GM19351 (cell line): Measurements from ENCODE around the gene IDH3B.
"Not testable (repeated sequence)": the region's sequence is repeated elsewhere in the genome, so short reads cannot be mapped to it uniquely, and the experiment has no call there.

ENCODE experiments used
- ATAC-seq: cut with Tn5 transposase; IDR thresholded peaks from one replicate; pipeline ENCODE4 v1.9.1; 2021; ENCODE audit warnings: mild to moderate bottlenecking, moderate library complexity; ENCODE audit not compliant: unreplicated experiment

IDH3B gene

GRCh38 chr20:2663887-2664719 lies at the start of gene IDH3B:
TSS of gene IDH3B (minus strand) at chr20:2664216. CDS start at chr20:2664188, 28 bp downstream.
- peak; percentile 95 for ATAC-seq

- ATAC-seq, result no peak
These were observed 49.3 kb upstream of the IDH3B start for GRCh38 chr20:2713285-2713684.

- no peak for ATAC-seq
These were observed 45.4 kb upstream of the IDH3B start for GRCh38 chr20:2709205-2709981.

- ATAC-seq, result no peak
These were observed 44.6 kb upstream of the IDH3B start for GRCh38 chr20:2708665-2709064.

- ATAC-seq, result no peak
These were observed 44.0 kb upstream of the IDH3B start for GRCh38 chr20:2708073-2708415.

GRCh38 chr20:2707353-2708072 lies 43.5 kb upstream of the IDH3B start:
- no peak for ATAC-seq

- ATAC-seq, result no peak
These were observed 42.8 kb upstream of the IDH3B start for GRCh38 chr20:2706688-2707352.

GRCh38 chr20:2705931-2706645 lies 42.1 kb upstream of the IDH3B start:
- ATAC-seq, result no peak

GRCh38 chr20:2703716-2704475 lies 39.9 kb upstream of the IDH3B start:
- no peak for ATAC-seq

GRCh38 chr20:2701671-2702081 lies 37.7 kb upstream of the IDH3B start:
- no peak for ATAC-seq

- no peak for ATAC-seq
These were observed 37.1 kb upstream of the IDH3B start for GRCh38 chr20:2700913-2701620.

- ATAC-seq, result no peak
These were observed 35.9 kb upstream of the IDH3B start for GRCh38 chr20:2699775-2700413.

GRCh38 chr20:2698912-2699311 lies 34.9 kb upstream of the IDH3B start:
- no peak for ATAC-seq

GRCh38 chr20:2698186-2698817 lies 34.3 kb upstream of the IDH3B start:
- ATAC-seq, result no peak

- ATAC-seq, result no peak
These were observed 33.8 kb upstream of the IDH3B start for GRCh38 chr20:2697768-2698167.

- no peak for ATAC-seq
These were observed 32.6 kb upstream of the IDH3B start for GRCh38 chr20:2696646-2697045.

- not testable (repeated sequence) for ATAC-seq
These were observed 32.0 kb upstream of the IDH3B start for GRCh38 chr20:2695984-2696525.
